CD4-positive, alpha-beta T cell treated with Interleukin-15 for 1 hour (primary cell): Measurements from ENCODE around the gene PDXK.
"Not testable (repeated sequence)": the region's sequence is repeated elsewhere in the genome, so short reads cannot be mapped to it uniquely, and the experiment has no call there.

Experiments
- DNase-seq: peaks from one replicate; pipeline ENCODE4 v3.0.0-alpha.2; 2020

The PDXK gene

DNA sequence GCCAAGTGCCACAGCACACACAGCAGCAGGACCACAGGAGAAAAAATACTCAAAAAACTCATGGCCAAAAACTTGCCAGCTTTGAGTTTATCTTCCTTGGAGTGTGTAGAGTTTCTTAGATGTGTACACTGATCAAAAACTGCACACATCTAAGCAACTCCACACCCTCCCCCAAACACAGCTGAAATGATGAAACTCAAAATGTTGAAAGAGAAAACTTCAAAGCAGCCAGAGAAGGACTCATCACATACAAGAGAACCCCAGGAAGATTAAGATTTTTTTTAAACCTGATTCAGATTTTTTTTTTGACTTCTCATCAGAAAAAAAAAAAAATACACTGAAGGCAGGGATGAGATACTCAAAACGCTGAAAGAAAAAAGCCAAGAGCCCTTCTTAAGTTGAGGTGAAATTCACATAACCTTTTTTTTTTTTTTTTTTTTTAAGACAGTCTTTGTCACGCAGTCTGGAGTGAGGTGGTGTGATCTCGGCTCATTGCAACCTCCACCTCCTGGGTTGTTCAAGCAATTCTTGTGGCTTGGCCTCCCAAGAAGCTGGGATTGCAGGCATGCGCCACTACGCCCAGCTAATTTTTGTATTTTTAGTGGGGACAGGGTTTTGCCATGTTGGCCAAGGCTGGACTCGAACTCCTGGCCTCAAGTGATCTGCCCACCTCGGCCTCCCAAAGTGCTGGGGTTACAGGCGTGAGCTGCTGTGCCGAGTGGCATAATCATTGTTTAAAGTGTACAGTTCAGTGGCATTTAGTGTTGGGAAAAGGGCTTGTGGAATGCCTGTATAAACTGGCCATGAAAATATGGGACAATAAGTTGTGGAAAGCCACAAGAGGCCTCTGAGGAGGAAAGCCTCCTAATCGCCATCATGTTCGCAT, 20.9 kb upstream of the PDXK start:
- DNase-seq = no peak

- DNase-seq = not testable (repeated sequence)
These were observed 19.5 kb upstream of the PDXK start for GRCh38 chr21:43699492-43699777.

DNA sequence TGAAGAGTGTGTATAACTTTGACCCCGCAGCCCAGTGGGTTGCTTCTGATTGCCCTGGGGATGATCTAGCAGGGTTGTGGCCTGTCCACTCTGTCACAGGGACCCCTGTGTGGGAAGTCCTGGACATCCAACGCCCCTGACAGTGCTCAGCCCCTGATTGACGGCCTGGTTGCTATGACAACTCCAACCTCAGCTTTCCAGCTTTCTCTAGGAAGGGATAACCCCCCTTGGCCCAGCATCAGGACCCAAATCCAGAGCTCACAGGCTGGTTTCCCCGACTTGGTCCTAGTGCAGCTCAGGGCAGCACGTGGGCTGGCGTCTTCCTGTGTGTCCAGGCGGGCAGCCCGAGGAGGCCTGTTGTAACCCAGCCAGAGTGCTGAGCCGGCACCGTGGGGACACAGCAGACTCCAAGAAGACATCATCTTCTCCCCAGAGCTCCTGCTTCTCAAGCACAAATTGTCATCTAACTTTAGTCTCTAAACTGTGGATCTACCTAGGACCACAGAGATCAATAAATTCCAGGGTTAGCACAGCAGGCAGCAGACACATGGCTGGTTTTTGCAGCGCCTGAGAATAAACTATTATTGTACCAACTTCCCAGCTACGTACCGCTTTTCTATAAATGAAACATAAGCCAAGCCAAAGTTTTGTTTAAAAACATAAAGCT, 18.9 kb upstream of the PDXK start:
- DNase-seq = no peak

GRCh38 chr21:43701936-43702784, 16.8 kb upstream of the PDXK start:
- no peak for DNase-seq

- no peak for DNase-seq
These were observed 16.2 kb upstream of the PDXK start for GRCh38 chr21:43702785-43703034.

DNA sequence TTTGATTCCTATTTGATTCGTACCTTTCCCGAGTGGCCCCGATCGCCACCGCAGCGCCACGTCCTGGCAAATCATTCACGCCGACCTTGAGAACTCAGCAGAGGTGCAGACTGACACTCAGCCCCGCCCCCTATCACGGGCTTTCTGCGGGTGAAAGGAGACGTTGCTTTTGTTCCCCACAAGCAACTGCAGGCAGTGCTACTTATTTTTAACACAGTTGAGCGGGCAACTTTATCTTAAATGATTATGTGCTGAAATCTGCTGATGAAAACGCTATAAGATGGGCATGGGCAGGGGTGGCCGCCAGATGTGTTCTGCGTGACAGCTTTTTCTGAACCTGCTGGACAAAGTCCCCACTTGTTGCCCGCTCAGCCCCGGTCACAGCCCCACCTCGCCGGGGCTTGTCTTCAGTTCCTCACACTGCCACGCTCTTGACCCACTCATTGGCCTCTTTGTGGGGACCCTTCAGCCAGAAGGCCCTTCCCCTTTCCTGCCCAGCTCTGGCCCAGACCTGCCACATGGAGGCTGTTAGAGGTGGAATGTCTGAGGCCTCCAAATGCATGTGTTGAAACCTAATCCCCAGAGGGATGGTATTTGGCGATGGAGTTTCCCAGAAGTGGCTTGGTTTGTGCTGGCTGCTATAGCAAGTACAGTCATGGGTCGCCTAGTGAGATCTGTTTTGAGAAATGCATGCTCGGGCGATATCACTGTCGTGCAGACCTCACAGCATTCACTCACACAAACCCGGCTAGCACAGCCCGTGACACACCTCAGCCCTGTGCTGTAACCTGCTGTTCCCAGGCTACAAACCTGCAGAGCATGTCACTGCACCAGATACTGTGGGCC, 15.7 kb upstream of the PDXK start:
- DNase-seq = no peak

GRCh38 chr21:43707462-43707861, 11.5 kb upstream of the PDXK start:
- DNase-seq = no peak

DNA sequence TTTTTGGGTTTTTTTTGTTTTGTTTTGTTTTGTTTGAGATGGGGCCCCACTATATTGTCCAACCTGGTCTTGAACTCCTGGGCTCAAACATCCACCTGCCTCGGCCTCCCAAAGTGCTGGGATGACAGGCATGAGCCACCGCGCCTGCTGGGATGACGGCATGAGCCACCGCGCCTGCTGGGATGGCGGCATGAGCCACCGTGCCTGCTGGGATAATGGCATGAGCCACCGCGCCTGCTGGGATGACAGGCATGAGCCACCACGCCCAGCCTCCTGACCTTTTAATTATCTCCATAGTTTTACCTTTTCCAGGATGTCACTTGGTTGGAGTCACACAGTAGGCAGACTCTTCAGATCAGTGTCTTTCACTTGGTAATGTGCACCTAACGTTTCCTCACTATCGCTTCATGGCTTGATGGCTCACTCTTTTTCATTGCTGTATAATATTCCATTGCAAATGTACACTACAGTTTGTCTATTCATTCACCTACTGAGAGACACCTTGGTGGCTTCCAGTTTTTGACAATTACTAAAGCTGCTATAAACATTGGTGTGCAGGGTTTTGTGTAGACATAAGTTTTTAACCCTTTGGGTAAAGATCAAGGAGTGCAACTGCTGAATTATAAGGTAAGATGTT, 10.1 kb upstream of the PDXK start:
- no peak for DNase-seq

GRCh38 chr21:43712268-43712942, 6.5 kb upstream of the PDXK start:
- DNase-seq = no peak

- not testable (repeated sequence) for DNase-seq
These were observed 5.8 kb upstream of the PDXK start for GRCh38 chr21:43713123-43713522.

DNA sequence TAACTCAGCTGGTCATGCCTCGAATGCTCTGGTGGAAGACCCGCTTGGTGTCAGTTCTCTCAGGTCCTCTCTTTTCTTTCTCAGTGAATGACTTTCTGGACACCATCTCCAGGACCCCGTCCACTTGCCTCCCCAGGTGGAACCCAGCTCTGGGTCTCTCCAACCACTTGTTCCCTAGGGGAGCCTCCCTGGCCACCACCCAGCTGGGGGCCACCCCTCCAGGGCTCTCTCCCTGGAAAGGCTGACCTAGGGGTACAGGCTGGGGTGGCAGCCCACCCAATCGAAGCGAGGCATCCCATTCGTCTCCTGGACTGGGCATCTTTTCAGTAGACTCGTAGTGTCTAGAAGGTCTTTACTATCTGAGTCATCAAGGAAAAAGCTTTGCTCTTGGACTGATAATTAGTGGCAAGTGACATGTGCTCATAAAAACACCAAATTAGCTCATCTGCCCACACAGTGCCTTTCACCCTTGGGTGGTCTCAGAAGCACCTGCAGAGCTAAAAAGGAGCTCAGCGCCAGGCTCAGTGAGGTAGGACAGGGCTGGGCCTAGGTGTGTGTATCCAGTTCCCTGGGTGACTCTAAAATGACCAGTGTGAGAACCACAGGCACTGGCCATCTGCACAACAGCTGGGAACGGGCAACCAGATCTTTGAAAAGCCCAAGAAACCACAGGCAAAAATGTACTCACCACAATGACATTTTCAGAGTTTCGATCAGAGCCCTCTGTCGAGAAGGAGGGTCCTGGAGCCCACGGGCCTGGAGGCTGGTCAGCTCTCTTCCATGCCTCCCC, 2.4 kb upstream of the PDXK start:
- DNase-seq = no peak

DNA sequence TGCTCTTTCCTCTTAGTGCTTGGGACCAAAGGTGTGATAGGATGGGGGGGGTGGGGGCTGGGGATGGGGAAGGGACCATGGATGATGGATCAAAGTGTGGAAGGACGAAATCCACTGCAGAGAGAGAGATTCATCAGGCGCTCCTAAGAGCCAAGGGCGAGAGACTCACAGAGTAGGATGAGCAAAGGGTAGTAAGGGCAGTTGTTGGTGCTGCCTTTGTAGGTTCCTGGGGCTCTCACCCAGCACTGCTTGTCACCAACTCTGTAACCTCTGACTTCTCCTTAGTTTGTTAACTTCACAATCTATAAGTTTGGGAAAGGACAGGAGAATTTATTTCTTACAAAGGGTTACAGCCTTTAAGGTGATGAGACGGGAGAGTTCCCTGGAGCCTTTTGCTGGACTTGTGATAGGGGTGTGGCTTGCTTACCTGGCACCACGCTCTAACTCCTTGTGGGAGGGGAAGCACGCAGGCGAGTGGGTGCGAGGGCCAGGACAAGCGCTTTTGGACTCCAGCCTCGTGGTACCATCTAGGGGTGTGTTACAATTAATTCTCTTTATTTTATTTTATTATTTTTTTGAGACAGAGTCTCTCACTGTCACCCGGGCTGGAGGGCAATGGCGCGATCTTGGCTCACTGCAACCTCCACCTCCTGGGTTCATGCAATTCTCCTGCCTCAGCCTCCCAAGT, 1.6 kb upstream of the PDXK start:
- DNase-seq = no peak

GRCh38 chr21:43717967-43718871, 710 bp upstream of the PDXK start:
- DNase-seq = no peak

- peak; percentile 40 for DNase-seq
These were observed 1.0 kb downstream of the PDXK start for GRCh38 chr21:43719748-43720538.

GRCh38 chr21:43720539-43721166, 1.7 kb downstream of the PDXK start:
- DNase-seq = no peak

DNA sequence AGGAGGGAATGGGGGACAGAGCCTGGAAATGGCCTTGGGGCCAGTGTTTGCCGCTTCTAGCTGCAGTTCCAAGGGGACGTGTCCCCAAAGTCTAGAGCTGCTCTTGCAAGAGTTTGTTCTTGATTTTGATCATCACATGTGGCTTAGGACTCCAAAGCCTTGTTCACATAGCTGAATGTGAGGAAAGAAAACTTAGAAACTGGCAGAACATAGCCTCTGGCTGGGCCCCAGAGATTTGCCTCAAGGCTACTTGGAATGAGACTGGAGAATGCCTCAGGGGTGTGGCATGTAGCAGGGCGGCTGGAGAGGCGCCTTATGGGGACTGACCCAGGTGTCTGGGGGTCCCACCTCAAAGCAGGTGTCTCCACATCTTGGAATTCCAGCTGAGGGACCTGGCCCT, 2.3 kb downstream of the PDXK start:
- no peak for DNase-seq

DNA sequence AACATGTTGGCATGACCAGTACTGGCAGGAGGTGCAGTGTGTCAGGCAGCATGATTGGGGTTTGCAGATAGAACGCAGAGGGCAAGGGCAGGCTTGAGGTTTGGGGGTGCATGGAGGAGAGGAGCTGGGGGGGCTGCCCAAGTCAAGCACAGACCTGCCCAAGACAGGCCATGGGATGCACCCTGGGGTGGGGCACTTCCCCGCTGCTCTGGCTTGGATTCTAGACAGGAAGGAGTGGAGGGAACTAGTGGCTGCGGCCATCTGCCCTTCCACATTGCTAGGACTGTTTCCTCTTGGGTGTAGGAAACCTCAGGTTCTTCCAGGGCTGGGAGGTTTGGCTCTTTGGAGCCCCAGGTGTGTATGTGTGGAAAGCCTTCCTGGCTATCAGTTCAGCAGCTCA, 3.0 kb downstream of the PDXK start:
- no peak for DNase-seq

- DNase-seq = no peak
These were observed 4.7 kb downstream of the PDXK start for GRCh38 chr21:43723648-43724047.
